ENCODE data around the gene COG4. TPM values are rescaled to one million over a fixed set of nuclear protein-coding genes. Genes with fewer than 3 reads are reported as not detected.
A peak's percentile ranks its signal among the peaks of the same experiment; 100 is the strongest.

The COG4 gene
- total RNA-seq, 2 donors from 2014 or later: 23.1 to 43.8 TPM

GRCh38 chr16:70440009-70440692, 83.2 kb downstream of the COG4 start:
- Histone ChIP-seq H3K27me3 (no peaks in the 10 kb centered on the region), H3K9me3 (no peaks in the 10 kb centered on the region), H3K36me3 (replicated peaks in 1 of 2; ENCODE audit: insufficient read depth in 1 of 2, low read depth in 2 of 2) (no peaks in the 10 kb centered on the region), H3K4me1 (peaks cover 25% of the 10 kb centered on the region), H3K4me3 (no peak overlapping the region), H3K27ac (no peak overlapping the region)
- intact Hi-C loops (cut with DNase I): no loop called here
- ATAC-seq: no peak
- WGBS, 2 donors: 64 to 70% methylated on average over 11 of the region's 11 CpGs
- no peak for DNase-seq
- TF ChIP-seq CTCF (IDR thresholded peaks at IDR 0.05): no peak
- no peak for TF ChIP-seq POLR2A (IDR thresholded peaks at IDR 0.05)

GRCh38 chr16:70438969-70439862, 84.1 kb downstream of the COG4 start, which contains the start of gene ST3GAL2:
Gene ST3GAL2, minus strand, starts transcription at chr16:70439100. Its CDS starts 40,570 bp downstream, at chr16:70398530.
- peak within 1 kb of the TSS in 3 of 4 donors; percentile 41 to 51 (median 43) for H3K27ac ChIP-seq
- H3K27me3 ChIP-seq: no peaks in the 10 kb centered on the region
- ATAC-seq: peak; percentile 95
- 2 to 3% methylated on average over 15 to 60 of the region's 86 CpGs for WGBS, 2 donors
- no peaks in the 10 kb centered on the region for H3K9me3 ChIP-seq
- peak; percentile 87 to 90 (median 88) for DNase-seq
- intact Hi-C loops (cut with DNase I): no loop called here
- TF ChIP-seq CTCF (IDR thresholded peaks at IDR 0.05) (peak in 5 of 7 experiments; percentile 5 to 37 (median 22)), POLR2A (IDR thresholded peaks at IDR 0.05) (peak in 1 of 3 donors; percentile 15)
- H3K36me3 ChIP-seq (replicated peaks in 1 of 2; ENCODE audit: insufficient read depth in 1 of 2, low read depth in 2 of 2): no peaks in the 10 kb centered on the region
- peak within 1 kb of the TSS; percentile 51 to 59 for H3K4me3 ChIP-seq
- peaks cover 22% of the 10 kb centered on the region for H3K4me1 ChIP-seq

DNA sequence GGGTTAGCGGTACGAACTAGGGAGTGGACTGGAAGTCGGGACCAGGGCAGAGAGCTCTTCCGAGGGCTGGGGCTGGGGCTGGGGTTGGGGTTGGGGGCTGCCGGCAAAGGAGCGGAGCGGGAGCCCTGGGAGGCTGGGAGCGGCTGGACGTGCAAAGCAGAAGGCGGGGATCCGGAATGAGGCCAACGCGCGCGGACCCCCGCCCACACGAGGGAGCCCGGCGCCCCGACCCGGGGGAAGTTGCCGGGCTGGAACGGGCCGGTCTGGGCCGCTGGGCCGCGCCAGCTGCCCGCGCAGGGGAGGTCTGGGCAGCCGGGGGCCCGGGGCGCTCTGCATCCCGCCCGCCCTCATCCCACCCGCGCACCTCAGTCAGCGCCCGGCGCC, 84.8 kb downstream of the COG4 start:
- DNase-seq (peak in 2 of 4 donors; percentile 25 to 28), ATAC-seq (peak; percentile 10)
- no peaks in the 10 kb centered on the region for H3K9me3 ChIP-seq
- H3K4me3 ChIP-seq: peak overlapping the region; percentile 51
- no peaks in the 10 kb centered on the region for H3K27me3 ChIP-seq
- H3K4me1 ChIP-seq: peaks cover 22% of the 10 kb centered on the region
- intact Hi-C loops (cut with DNase I): no loop called here
- peak overlapping the region in 3 of 4 donors; percentile 14 to 51 (median 41) for H3K27ac ChIP-seq
- no peak for TF ChIP-seq CTCF (IDR thresholded peaks at IDR 0.05)
- TF ChIP-seq POLR2A (IDR thresholded peaks at IDR 0.05): no peak
- 0 to 4% methylated on average over 20 to 24 of the region's 39 CpGs for WGBS, 2 donors
- H3K36me3 ChIP-seq (replicated peaks in 1 of 2; ENCODE audit: insufficient read depth in 1 of 2, low read depth in 2 of 2): no peaks in the 10 kb centered on the region

GRCh38 chr16:70437582-70438557, 85.5 kb downstream of the COG4 start:
- no peaks in the 10 kb centered on the region for H3K36me3 ChIP-seq (replicated peaks in 1 of 2; ENCODE audit: insufficient read depth in 1 of 2, low read depth in 2 of 2)
- ATAC-seq (no peak), DNase-seq (peak in 2 of 4 donors; percentile 17 to 28)
- TF ChIP-seq CTCF (IDR thresholded peaks at IDR 0.05) (no peak), POLR2A (IDR thresholded peaks at IDR 0.05) (no peak)
- peak overlapping the region; percentile 51 for H3K4me3 ChIP-seq
- H3K9me3 ChIP-seq: no peaks in the 10 kb centered on the region
- H3K27me3 ChIP-seq: no peaks in the 10 kb centered on the region
- H3K27ac ChIP-seq: peak overlapping the region in 3 of 4 donors; percentile 14 to 51 (median 41)
- intact Hi-C loops (cut with DNase I): no loop called here
- H3K4me1 ChIP-seq: peaks cover 22% of the 10 kb centered on the region
- WGBS, 2 donors: 45 to 47% methylated on average over 20 to 22 of the region's 22 CpGs

Measured in body of pancreas (tissue), 4 donors.